GM12891 (cell line): ENCODE data around the gene DCLK1.

Source experiments
- POLR2A ChIP-seq: IDR thresholded peaks from 2 replicates; pipeline ENCODE4 v1.6.1; 2011; ENCODE audit warnings: low read depth, low read length, control low read depth
- POLR2AphosphoS5 ChIP-seq: IDR thresholded peaks from 2 replicates; pipeline ENCODE4 v1.6.1; 2011; ENCODE audit warnings: low read depth, low read length, control low read depth
- SPI1 ChIP-seq: IDR thresholded peaks from 2 replicates; pipeline ENCODE4 v1.6.1; 2011; ENCODE audit warnings: low read depth, low read length, control low read depth
- TAF1 ChIP-seq: IDR thresholded peaks from 2 replicates; pipeline ENCODE4 v1.6.1; 2011; ENCODE audit warnings: low read depth, low read length, control low read depth

DNA sequence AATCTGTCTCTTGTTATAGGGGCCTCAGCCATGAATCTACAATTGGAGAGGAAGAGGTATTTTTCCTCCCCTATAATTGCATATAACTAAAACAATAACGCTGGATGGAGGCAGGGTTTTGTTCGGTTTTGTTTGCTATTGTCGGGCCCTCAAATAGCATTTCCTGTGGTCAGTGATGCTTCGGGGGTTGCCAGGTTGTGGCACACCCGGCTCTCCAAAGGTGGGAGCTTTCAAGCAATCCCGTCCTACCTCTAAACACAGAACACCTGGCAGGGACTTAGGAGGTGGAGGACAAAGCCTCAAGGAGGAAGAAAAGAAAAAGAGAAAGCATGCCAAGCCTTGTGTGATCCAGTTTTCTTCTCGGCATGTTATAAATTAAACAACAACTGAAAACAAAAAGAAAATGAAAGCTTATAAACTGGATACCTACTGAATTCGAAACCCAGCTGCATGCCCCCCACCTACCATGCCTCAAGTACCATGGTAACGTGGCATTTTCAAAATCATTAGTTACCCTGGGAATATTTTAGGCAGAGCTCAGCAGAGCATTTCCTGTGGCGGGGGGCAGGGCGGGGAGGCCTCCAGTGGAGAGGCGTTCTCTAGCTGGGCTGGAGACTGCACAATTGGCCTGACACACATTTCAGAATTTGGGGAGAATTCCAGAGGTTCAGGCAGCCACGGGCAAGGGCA lies 213.8 kb downstream of the DCLK1 start:
- no peak for TF ChIP-seq POLR2AphosphoS5
- no peak for TF ChIP-seq TAF1
- TF ChIP-seq POLR2A, result no peak
- no peak for TF ChIP-seq SPI1
